ENCODE results near the gene ETHE1. TPM values are rescaled to one million over a fixed set of nuclear protein-coding genes. Genes with fewer than 3 reads are reported as not detected.

Gene ETHE1
- total RNA-seq, 1 experiment from 2014 or later, result 8.8 TPM

DNA sequence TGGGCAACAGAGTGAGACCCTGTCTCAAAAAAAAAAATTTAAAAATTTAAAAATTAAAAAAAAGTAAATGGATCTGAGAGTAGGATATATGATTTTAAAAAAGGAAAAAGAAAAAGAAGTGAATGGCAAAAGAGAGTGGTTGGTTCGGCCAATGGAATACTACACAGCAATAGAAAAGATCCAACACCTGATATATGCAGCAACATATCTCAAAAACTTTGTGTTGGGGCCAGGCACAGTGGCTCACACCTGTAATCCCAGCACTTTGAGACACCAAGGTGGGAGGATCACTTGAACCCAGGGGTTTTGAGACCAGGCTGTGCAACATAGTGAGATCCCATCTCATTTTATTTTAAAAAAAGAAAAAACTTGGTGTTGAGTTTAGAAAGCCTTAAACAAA is 60.2 kb downstream of the ETHE1 start:
- H3K36me3 ChIP-seq (ENCODE audit: insufficient read depth, low read length, poor library complexity, severe bottlenecking), result no peaks in the 10 kb centered on the region
- H3K4me1 ChIP-seq (ENCODE audit: insufficient read depth, low read length, poor library complexity, severe bottlenecking), result no peaks in the 10 kb centered on the region
- H3K27me3 ChIP-seq (replicated peaks; ENCODE audit: insufficient read depth, low read depth, low read length, poor library complexity), result no peaks in the 10 kb centered on the region
- BruUV-seq (replicated peaks), result no TSS peak
- H3K9me3 ChIP-seq (ENCODE audit: low read depth, low read length, poor library complexity, severe bottlenecking), result no peaks in the 10 kb centered on the region
- POLR2A ChIA-PET (ENCODE audit: low non-redundant PET), result no interaction called here
- intact Hi-C loops (cut with micrococcal nuclease; ENCODE audit: unreplicated experiment), result no loop called here
- no peak for TF ChIP-seq EZH2 (IDR thresholded peaks at IDR 0.05; ENCODE audit: borderline replicate concordance, low read depth, low read length, poor library complexity, severe bottlenecking)
- TF ChIP-seq, protein P1, sequence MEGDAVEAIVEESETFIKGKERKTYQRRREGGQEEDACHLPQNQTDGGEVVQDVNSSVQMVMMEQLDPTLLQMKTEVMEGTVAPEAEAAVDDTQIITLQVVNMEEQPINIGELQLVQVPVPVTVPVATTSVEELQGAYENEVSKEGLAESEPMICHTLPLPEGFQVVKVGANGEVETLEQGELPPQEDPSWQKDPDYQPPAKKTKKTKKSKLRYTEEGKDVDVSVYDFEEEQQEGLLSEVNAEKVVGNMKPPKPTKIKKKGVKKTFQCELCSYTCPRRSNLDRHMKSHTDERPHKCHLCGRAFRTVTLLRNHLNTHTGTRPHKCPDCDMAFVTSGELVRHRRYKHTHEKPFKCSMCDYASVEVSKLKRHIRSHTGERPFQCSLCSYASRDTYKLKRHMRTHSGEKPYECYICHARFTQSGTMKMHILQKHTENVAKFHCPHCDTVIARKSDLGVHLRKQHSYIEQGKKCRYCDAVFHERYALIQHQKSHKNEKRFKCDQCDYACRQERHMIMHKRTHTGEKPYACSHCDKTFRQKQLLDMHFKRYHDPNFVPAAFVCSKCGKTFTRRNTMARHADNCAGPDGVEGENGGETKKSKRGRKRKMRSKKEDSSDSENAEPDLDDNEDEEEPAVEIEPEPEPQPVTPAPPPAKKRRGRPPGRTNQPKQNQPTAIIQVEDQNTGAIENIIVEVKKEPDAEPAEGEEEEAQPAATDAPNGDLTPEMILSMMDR (conservative IDR thresholded peaks at IDR 0.05; ENCODE audit: low read depth, low read length), result no peak
- DNase-seq (ENCODE audit: low spot score), result no peak
- no peak overlapping the region for H3K4me3 ChIP-seq (ENCODE audit: low read depth, low read length, poor library complexity, severe bottlenecking)
- H3K27ac ChIP-seq (ENCODE audit: low read depth, low read length, poor library complexity, severe bottlenecking), result no peak overlapping the region
- CTCF ChIA-PET, result no interaction called here

DNA sequence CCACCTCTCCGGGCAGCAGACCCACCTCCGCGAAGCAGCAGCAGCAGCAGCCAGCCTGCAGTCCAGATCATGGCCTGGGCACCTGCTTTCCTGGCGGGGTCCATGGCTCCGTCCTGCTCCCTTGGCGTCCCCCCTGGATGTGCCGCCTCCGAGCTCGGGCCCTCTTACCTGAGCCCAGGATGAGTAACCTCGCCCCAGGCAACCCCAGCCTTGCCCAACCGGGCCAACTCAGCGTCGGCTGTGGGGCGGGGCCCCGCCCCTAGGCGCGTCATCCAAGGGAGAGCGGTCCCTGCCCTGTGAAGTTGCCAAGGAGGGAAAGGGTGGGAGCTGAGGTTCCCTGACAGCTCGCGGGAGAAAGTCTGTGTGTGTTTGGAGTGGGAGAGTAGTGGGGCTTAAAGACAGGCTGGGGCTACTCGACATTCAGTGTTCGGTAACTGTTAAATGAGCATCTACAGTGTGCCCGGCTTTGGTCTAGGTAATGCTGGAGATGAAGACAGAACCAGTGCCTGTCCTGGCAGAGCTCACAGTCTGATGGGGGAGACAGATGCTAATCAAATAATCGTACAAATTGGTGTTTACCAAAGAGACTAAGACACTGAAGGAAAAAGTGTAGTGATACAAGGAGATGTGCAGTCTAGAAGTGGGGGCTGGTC is 61.4 kb downstream of the ETHE1 start, which contains the start of gene LYPD3:
Gene LYPD3 (minus strand): TSS at position 141 of the 653 bp plus-strand sequence. CDS start 37 bp downstream, at position 104.
- no TSS peak for BruUV-seq (replicated peaks)
- Histone ChIP-seq H3K9me3 (ENCODE audit: low read depth, low read length, poor library complexity, severe bottlenecking) (no peaks in the 10 kb centered on the region), H3K4me1 (ENCODE audit: insufficient read depth, low read length, poor library complexity, severe bottlenecking) (no peaks in the 10 kb centered on the region), H3K27ac (ENCODE audit: low read depth, low read length, poor library complexity, severe bottlenecking) (no peak within 1 kb of the TSS), H3K27me3 (replicated peaks; ENCODE audit: insufficient read depth, low read depth, low read length, poor library complexity) (no peaks in the 10 kb centered on the region), H3K36me3 (ENCODE audit: insufficient read depth, low read length, poor library complexity, severe bottlenecking) (no peaks in the 10 kb centered on the region), H3K4me3 (ENCODE audit: low read depth, low read length, poor library complexity, severe bottlenecking) (peak within 1 kb of the TSS; percentile 67)
- ChIA-PET POLR2A (ENCODE audit: low non-redundant PET) (no interaction called here), CTCF (interaction anchor here (0.6 kb wide), 1 partner anchor 54 kb away, joined by 3 read pairs; no protein-coding TSS in a partner anchor)
- intact Hi-C loops (cut with micrococcal nuclease; ENCODE audit: unreplicated experiment), result no loop called here
- no peak for DNase-seq (ENCODE audit: low spot score)
- TF ChIP-seq EZH2 (IDR thresholded peaks at IDR 0.05; ENCODE audit: borderline replicate concordance, low read depth, low read length, poor library complexity, severe bottlenecking), result no peak
- TF ChIP-seq, protein P1 (conservative IDR thresholded peaks at IDR 0.05; ENCODE audit: low read depth, low read length), result no peak

- intact Hi-C loops (cut with micrococcal nuclease; ENCODE audit: unreplicated experiment), result no loop called here
- Histone ChIP-seq H3K9me3 (ENCODE audit: low read depth, low read length, poor library complexity, severe bottlenecking) (no peaks in the 10 kb centered on the region), H3K4me1 (ENCODE audit: insufficient read depth, low read length, poor library complexity, severe bottlenecking) (no peaks in the 10 kb centered on the region), H3K4me3 (ENCODE audit: low read depth, low read length, poor library complexity, severe bottlenecking) (peak overlapping the region; percentile 67), H3K36me3 (ENCODE audit: insufficient read depth, low read length, poor library complexity, severe bottlenecking) (no peaks in the 10 kb centered on the region), H3K27me3 (replicated peaks; ENCODE audit: insufficient read depth, low read depth, low read length, poor library complexity) (no peaks in the 10 kb centered on the region), H3K27ac (ENCODE audit: low read depth, low read length, poor library complexity, severe bottlenecking) (no peak overlapping the region)
- DNase-seq (ENCODE audit: low spot score), result no peak
- CTCF ChIA-PET, result interaction anchor here (1.3 kb wide), 1 partner anchor 55 kb away, joined by 3 read pairs; no protein-coding TSS in a partner anchor
- no TSS peak for BruUV-seq (replicated peaks)
- TF ChIP-seq EZH2 (IDR thresholded peaks at IDR 0.05; ENCODE audit: borderline replicate concordance, low read depth, low read length, poor library complexity, severe bottlenecking), result no peak
- POLR2A ChIA-PET (ENCODE audit: low non-redundant PET), result no interaction called here
Observed at GRCh38 chr19:43464134-43464775, 62.7 kb downstream of the ETHE1 start.
